K562 (cell line): ENCODE measurements around the gene GOLGA8K. TPM values are rescaled to one million over a fixed set of nuclear protein-coding genes. Genes with fewer than 3 reads are reported as not detected.
A peak's percentile ranks its signal among the peaks of the same experiment; 100 is the strongest.
"Not testable (repeated sequence)": the region's sequence is repeated elsewhere in the genome, so short reads cannot be mapped to it uniquely, and the experiment has no call there.

Experiments
- ATAC-seq: fragments of 200-7000 bp; cut with Tn5 transposase; 3 replicates; pipeline ENCODE4 v1.9.1; 2020; ENCODE audit warnings: moderate library complexity
- BruUV-seq: library from RNA; stranded (reverse); fragments of 400-500 nt; replicated peaks from 2 replicates; lab custom pipeline; 2021; lab: Mats Ljungman, UMichigan
- CTCF ChIA-PET: fragments of 300-600 bp; formaldehyde crosslinking; extraction: SDS; loops from one replicate; lab custom pipeline; 2021; ENCODE audit warnings: low intra/inter-chr PET ratio; lab: Yijun Ruan, JAX
- POLR2A ChIA-PET: fragments of 300-600, 350-650 bp; sonication (Branson Sonifier 250); formaldehyde crosslinking; extraction: SDS; loops from one replicate; lab custom pipeline; 2021; ENCODE audit warnings: antibody characterized with exemption, inconsistent platforms; lab: Yijun Ruan, JAX
- DNase-seq, 4 experiments: peaks; one replicate each; pipeline versions ENCODE4 v3.0.0 to v3.0.0-alpha.2; 2011 to 2018; ENCODE audit warnings: low spot score in 3 of 4, mixed read lengths in 3 of 4; ENCODE audit errors: extremely low read depth in 1 of 4
- FAIRE-seq: peaks from 2 replicates; lab custom pipeline; 2011; peaks lifted over from hg19 to GRCh38; lab: Jason Lieb, UNC
- H2AFZ ChIP-seq: 2 replicates; pipeline ENCODE4 v1.6.0; 2011; ENCODE audit warnings: low read depth, low read length, control low read depth, inconsistent platforms
- H3K27ac ChIP-seq: fragments of 200-600 bp; 3 replicates; pipeline ENCODE4 v1.8.0; 2011; ENCODE audit warnings: low read depth, mild to moderate bottlenecking, control low read depth, inconsistent platforms, low read length, moderate library complexity, mixed read lengths; ENCODE audit errors: extremely low read depth
- H3K27me3 ChIP-seq, 2 experiments: fragments of 300-600 bp in 1 of 2; 2 replicates in 1 of 2; 3 replicates in 1 of 2; pipeline versions ENCODE4 v1.6.0 to v1.8.0; 2011; ENCODE audit warnings: inconsistent platforms in 2 of 2, low read length in 2 of 2, mild to moderate bottlenecking in 1 of 2, mixed read lengths in 1 of 2, moderate library complexity in 1 of 2; ENCODE audit not compliant: control insufficient read depth in 2 of 2, insufficient read depth in 2 of 2
- H3K36me3 ChIP-seq: fragments of 300-600 bp; 3 replicates; pipeline ENCODE4 v1.8.0; 2011; ENCODE audit warnings: mild to moderate bottlenecking, low read length, inconsistent platforms; ENCODE audit not compliant: control insufficient read depth, insufficient read depth
- H3K4me1 ChIP-seq, 2 experiments: fragments of 200-600 bp in 1 of 2; replicated peaks in 1 of 2; 2 replicates in 1 of 2; 3 replicates in 1 of 2; pipeline versions ENCODE4 v1.5.1 to v1.8.0; 2011; ENCODE audit warnings: inconsistent platforms in 2 of 2, low read length in 2 of 2, mild to moderate bottlenecking in 1 of 2, mixed read lengths in 1 of 2, moderate library complexity in 1 of 2; ENCODE audit not compliant: control insufficient read depth in 2 of 2, insufficient read depth in 2 of 2
- H3K4me2 ChIP-seq: 2 replicates; pipeline ENCODE4 v1.6.1; 2011; ENCODE audit warnings: low read length, control low read depth, inconsistent platforms, mixed read lengths; ENCODE audit not compliant: insufficient read depth
- H3K4me3 ChIP-seq: fragments of 200-600 bp; sonication (generic), shearing (Covaris generic); 2 replicates; pipeline ENCODE4 v1.5.1; 2016; ENCODE audit warnings: control low read depth, inconsistent platforms
- H3K79me2 ChIP-seq: fragments of 200-600 bp; 3 replicates; pipeline ENCODE4 v1.8.0; 2011; ENCODE audit warnings: low read length, inconsistent platforms; ENCODE audit not compliant: control insufficient read depth, insufficient read depth
- H3K9ac ChIP-seq, 2 experiments: 2 replicates each; pipeline versions ENCODE4 v1.6.0 to v1.6.1; 2011; ENCODE audit warnings: low read depth in 2 of 2, low read length in 2 of 2, control low read depth in 1 of 2, inconsistent platforms in 1 of 2, mild to moderate bottlenecking in 1 of 2, mixed read lengths in 1 of 2; ENCODE audit not compliant: insufficient read depth in 1 of 2
- H3K9me1 ChIP-seq: one replicate; pipeline ENCODE4 v1.6.0; 2011; ENCODE audit warnings: inconsistent platforms, mild to moderate bottlenecking, low read length, moderate library complexity; ENCODE audit not compliant: control insufficient read depth, insufficient read depth
- H3K9me3 ChIP-seq: replicated peaks from 2 replicates; pipeline ENCODE4 v1.5.1; 2011; ENCODE audit warnings: low read depth, low read length, inconsistent platforms; ENCODE audit not compliant: control insufficient read depth, insufficient read depth
- H4K20me1 ChIP-seq: replicated peaks from 2 replicates; pipeline ENCODE4 v1.6.1; 2011; ENCODE audit warnings: low read length, inconsistent platforms, mixed read lengths; ENCODE audit not compliant: control insufficient read depth, insufficient read depth
- CTCF ChIP-seq, 3 experiments: IDR thresholded peaks in 2 of 3; conservative IDR thresholded peaks in 1 of 3; 2 replicates each; pipeline ENCODE4 v1.5.1; 2011 to 2012; ENCODE audit warnings: low read length in 3 of 3, mild to moderate bottlenecking in 3 of 3, control low read depth in 2 of 3, improper control_type of control experiment in 1 of 3, inconsistent platforms in 1 of 3, low read depth in 1 of 3, mixed read lengths in 1 of 3, moderate library complexity in 1 of 3; ENCODE audit not compliant: insufficient read depth in 2 of 3
- WGBS: fragments of 100-300 bp; shearing (Covaris generic); methylation state at CpG from one replicate; pipeline ENCODE4 v1.1.6; 2016; ENCODE audit warnings: low coverage, mixed read lengths; ENCODE audit not compliant: insufficient coverage; ENCODE audit errors: missing lambda C conversion rate; 5-methylcytosine and 5-hydroxymethylcytosine counted together
- in situ Hi-C: fragments of 300-500 bp; cut with MboI; formaldehyde crosslinking; loops from 4 replicates; pipeline ENCODE4 v1.15.0; 2018; ENCODE audit warnings: inconsistent platforms, mixed read lengths
- intact Hi-C: fragments of 100-400 bp; cut with micrococcal nuclease; formaldehyde crosslinking; loops from 2 replicates; pipeline ENCODE4 v1.14.2; 2022
- polyA plus RNA-seq, 8 experiments: library from polyadenylated mRNA; depleted of rRNA in 4 of 8; stranded (reverse) in 5 of 8; unstranded in 3 of 8; fragments of >200 nt; fragmentation: Nextera tagmentation in 2 of 8; fragmentation: Illumina TruSeq in 1 of 8; extraction: Ambion mirVana in 2 of 8; extraction: Trizol in 1 of 8; gene quantifications; 2 replicates each; pipeline versions ENCODE4 v1.2.1 to v1.2.3, GENCODE V29; 2011 to 2014; ENCODE audit warnings: inconsistent platforms in 1 of 8, missing spikeins in 1 of 8
- total RNA-seq, 7 experiments: library from RNA; depleted of rRNA in 6 of 7; stranded (reverse); fragments of >200 nt in 6 of 7; fragmentation: Illumina TruSeq in 2 of 7; extraction: Trizol in 2 of 7; gene quantifications; 2 replicates each; pipeline versions ENCODE4 v1.2.1 to v1.2.3, GENCODE V29; 2011 to 2021; ENCODE audit warnings: low replicate concordance in 1 of 7

Gene GOLGA8K
- total and polyA plus RNA-seq, 9 of the 15 experiments (the other 6 are each of a cell fraction or from before 2014, with no cell fraction given), result 0.32 TPM; not detected in 8

GRCh38 chr15:32407903-32408302, 4.8 kb upstream of the GOLGA8K start:
- H3K79me2 ChIP-seq, H3K9me1 ChIP-seq, FAIRE-seq, H4K20me1 ChIP-seq, H3K4me2 ChIP-seq, CTCF ChIA-PET, POLR2A ChIA-PET, intact Hi-C loops, ATAC-seq, H3K4me1 ChIP-seq, H3K27ac ChIP-seq, H3K4me3 ChIP-seq, in situ Hi-C loops, H3K36me3 ChIP-seq, H3K27me3 ChIP-seq, H2AFZ ChIP-seq, BruUV-seq, H3K9ac ChIP-seq, DNase-seq, H3K9me3 ChIP-seq: not testable (repeated sequence)
- peak in 1 of 3 experiments; percentile 13; a peak in 1 of 6 replicates for TF ChIP-seq CTCF (IDR thresholded peaks at IDR 0.05 in 2 of 3, conservative IDR thresholded peaks at IDR 0.05 in 1 of 3; ENCODE audit: insufficient read depth in 2 of 3, low read depth in 1 of 3, low read length in 3 of 3)
- 0% methylated on average over 2 of the region's 3 CpGs for WGBS

DNA sequence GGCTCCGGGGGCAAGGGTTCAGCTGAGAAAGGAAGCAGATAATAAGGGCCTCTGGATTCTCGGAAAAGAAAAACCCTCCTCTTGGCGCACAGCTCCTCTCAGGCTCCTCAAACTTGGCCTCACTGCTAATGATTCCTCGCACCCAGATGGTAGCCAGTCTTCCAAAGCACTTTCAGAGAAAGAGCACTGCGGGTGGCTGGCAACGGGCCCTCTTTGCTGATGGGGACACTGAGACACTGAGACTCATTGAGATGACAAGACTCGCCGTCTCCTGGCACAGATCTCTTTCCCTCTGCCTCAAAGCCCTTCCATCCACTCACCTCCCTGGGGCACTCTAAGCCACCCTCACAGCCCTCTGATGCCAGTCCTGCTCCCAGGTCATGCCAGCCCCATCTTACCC, 6.6 kb downstream of the GOLGA8K start:
- POLR2A ChIA-PET, DNase-seq, H4K20me1 ChIP-seq, H3K27me3 ChIP-seq, BruUV-seq, ATAC-seq, CTCF ChIA-PET, H3K4me1 ChIP-seq, H3K9me1 ChIP-seq, H3K36me3 ChIP-seq, H3K4me2 ChIP-seq, H2AFZ ChIP-seq, H3K4me3 ChIP-seq, intact Hi-C loops, in situ Hi-C loops, H3K9me3 ChIP-seq, H3K9ac ChIP-seq, H3K27ac ChIP-seq, H3K79me2 ChIP-seq, FAIRE-seq: not testable (repeated sequence)
- 0% methylated on average over 3 of the region's 8 CpGs for WGBS

DNA sequence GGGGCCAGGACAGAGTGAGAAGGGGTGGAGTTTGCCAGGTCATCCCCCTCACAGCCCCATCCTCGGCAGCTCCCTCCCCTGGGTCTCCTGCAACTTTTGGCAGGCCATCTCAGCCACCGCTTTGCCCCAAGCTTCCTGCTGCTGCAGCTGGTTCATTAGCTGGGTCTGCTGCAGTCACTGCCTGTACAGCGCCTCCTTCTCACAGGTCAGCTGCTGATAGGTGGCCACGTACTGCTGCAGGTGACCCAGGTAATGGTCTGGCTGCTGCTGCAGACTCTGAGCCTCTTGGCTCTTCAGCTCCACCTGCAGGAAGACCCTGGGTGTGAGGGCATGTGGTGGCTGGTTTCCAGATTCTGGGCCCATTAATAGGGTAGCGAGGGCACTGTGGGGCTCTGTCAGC, 8.3 kb downstream of the GOLGA8K start:
- FAIRE-seq, H3K9ac ChIP-seq, H3K27ac ChIP-seq, H3K4me3 ChIP-seq, POLR2A ChIA-PET, in situ Hi-C loops, H3K4me2 ChIP-seq, H3K36me3 ChIP-seq, DNase-seq, CTCF ChIA-PET, H3K4me1 ChIP-seq, H3K27me3 ChIP-seq, H3K79me2 ChIP-seq, BruUV-seq, H2AFZ ChIP-seq, ATAC-seq, H4K20me1 ChIP-seq, intact Hi-C loops, H3K9me1 ChIP-seq, H3K9me3 ChIP-seq: not testable (repeated sequence)
- 0% methylated on average over 2 of the region's 5 CpGs for WGBS
